ENCODE measurements around the gene HS3ST6.

DNA sequence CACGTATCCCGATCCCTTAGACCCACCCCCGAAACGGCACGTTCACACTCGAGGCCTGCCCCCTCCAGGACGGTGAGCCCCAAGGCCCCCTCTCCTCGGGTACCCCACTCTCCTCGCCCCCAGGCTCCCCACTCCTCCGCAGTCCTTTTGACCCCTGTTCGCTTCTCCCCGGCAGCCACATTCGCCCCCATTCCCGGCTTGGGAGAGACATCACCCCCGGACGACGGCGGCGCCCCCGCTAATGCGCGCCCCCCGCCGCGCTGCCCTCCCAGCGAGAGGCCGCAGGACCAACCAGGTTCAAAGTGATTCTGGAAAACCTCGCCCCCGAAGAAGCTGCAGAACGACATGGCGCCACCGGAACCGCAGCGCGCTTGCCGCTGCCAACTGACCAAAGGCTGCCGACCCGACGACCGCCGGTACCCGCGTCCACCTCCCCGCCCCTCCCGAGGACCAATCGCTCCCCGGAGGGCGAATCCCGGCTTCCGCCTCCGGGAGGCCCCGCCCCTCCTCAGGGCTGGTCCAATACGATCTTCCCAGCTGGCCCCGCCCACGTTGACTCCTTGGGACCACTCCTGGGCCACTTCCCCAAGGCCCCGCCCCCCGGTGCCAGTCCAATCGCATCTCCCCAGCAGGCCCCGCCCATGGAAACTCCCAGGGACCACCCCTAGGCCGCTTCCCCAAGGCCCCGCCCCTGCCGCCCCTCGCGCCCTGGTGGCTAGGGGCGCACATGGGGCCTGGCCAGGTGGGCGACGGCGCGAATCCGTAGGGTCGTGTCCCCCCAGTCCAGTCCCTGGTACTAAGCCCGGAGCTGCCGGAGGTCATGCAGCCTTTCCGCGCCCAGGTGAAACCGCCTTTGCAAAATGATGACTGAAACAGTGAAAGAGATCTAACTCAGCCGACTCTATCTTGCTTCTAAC lies 24.9 kb upstream of the HS3ST6 start, which contains the start of gene MSRB1:
- TF ChIP-seq CTCF (IDR thresholded peaks at IDR 0.05) (peak; percentile 19), EZH2 (IDR thresholded peaks at IDR 0.05) (no peak)
